Activated CD4-positive, alpha-beta T cell treated with anti-CD3 and anti-CD28 coated beads, Interleukin-2, Interleukin-6, amounts not matched to agents 100 ng/mL and 50 ng/mL, durations not matched to agents 16 hours and 8 hours (primary cell): ENCODE results near the gene SOHLH2.

Experiments used
- DNase-seq: peaks from one replicate; pipeline ENCODE4 v3.0.0-alpha.2; 2020

The SOHLH2 gene

GRCh38 chr13:36214163-36214921, at the start of gene SOHLH2:
Gene SOHLH2 (minus strand): TSS chr13:36214556. CDS start chr13:36214526, 30 bp downstream.
- DNase-seq: no peak

- DNase-seq: no peak
These were observed 47.6 kb upstream of the SOHLH2 start for GRCh38 chr13:36261976-36262375.

- no peak for DNase-seq
These were observed 46.7 kb upstream of the SOHLH2 start for GRCh38 chr13:36261011-36261410.

GRCh38 chr13:36259361-36260137, 45.2 kb upstream of the SOHLH2 start:
- DNase-seq: no peak

GRCh38 chr13:36258831-36259230, 44.5 kb upstream of the SOHLH2 start:
- no peak for DNase-seq

GRCh38 chr13:36251526-36251925, 37.2 kb upstream of the SOHLH2 start:
- no peak for DNase-seq

GRCh38 chr13:36251017-36251416, 36.7 kb upstream of the SOHLH2 start:
- no peak for DNase-seq

GRCh38 chr13:36248700-36249099, 34.3 kb upstream of the SOHLH2 start:
- no peak for DNase-seq

GRCh38 chr13:36244990-36245389, 30.6 kb upstream of the SOHLH2 start:
- DNase-seq: no peak

GRCh38 chr13:36244073-36244472, 29.7 kb upstream of the SOHLH2 start:
- no peak for DNase-seq

GRCh38 chr13:36242761-36243160, 28.4 kb upstream of the SOHLH2 start:
- DNase-seq: no peak

GRCh38 chr13:36231236-36231635, 16.9 kb upstream of the SOHLH2 start:
- no peak for DNase-seq

- DNase-seq: no peak
These were observed 10.4 kb upstream of the SOHLH2 start for GRCh38 chr13:36224730-36225129.

- DNase-seq: no peak
These were observed 5.5 kb upstream of the SOHLH2 start for GRCh38 chr13:36219883-36220282.

- no peak for DNase-seq
These were observed 3.1 kb upstream of the SOHLH2 start for GRCh38 chr13:36217456-36217855.

- DNase-seq: no peak
These were observed 1.6 kb downstream of the SOHLH2 start for GRCh38 chr13:36212789-36213188.

- no peak for DNase-seq
These were observed 2.8 kb downstream of the SOHLH2 start for GRCh38 chr13:36211567-36211966.

GRCh38 chr13:36210738-36211137, 3.6 kb downstream of the SOHLH2 start:
- no peak for DNase-seq

GRCh38 chr13:36207672-36208071, 6.7 kb downstream of the SOHLH2 start:
- DNase-seq: no peak

- DNase-seq: no peak
These were observed 21.1 kb downstream of the SOHLH2 start for GRCh38 chr13:36193151-36193855.

- DNase-seq: no peak
These were observed 22.2 kb downstream of the SOHLH2 start for GRCh38 chr13:36192166-36192565.

- no peak for DNase-seq
These were observed 23.6 kb downstream of the SOHLH2 start for GRCh38 chr13:36190771-36191170.

- DNase-seq: no peak
These were observed 25.9 kb downstream of the SOHLH2 start for GRCh38 chr13:36188441-36188840.

- no peak for DNase-seq
These were observed 30.5 kb downstream of the SOHLH2 start for GRCh38 chr13:36183901-36184300.
